ENCODE data around the gene TRPM4. TPM values are rescaled to one million over a fixed set of nuclear protein-coding genes. Genes with fewer than 3 reads are reported as not detected.
"Not testable (repeated sequence)": the region's sequence is repeated elsewhere in the genome, so short reads cannot be mapped to it uniquely, and the experiment has no call there.

Gene TRPM4
- total RNA-seq: 17.0 TPM
- long read RNA-seq, full-length matches to known transcripts: 6 of 42 reads
- long read RNA-seq, partial matches to known transcripts: 29 of 42 reads
- long read RNA-seq, other reads (novel, unspliced or antisense): 7 of 42 reads

- peak; percentile 94 for DNase-seq (ENCODE audit: low spot score)
Measured at GRCh38 chr19:49157445-49158224, at the start of gene TRPM4. TRPM4 (plus strand) TSS chr19:49157792; CDS start chr19:49157867, 75 bp downstream.

- DNase-seq (ENCODE audit: low spot score): no peak
Measured at GRCh38 chr19:49109051-49109450, 48.5 kb upstream of the TRPM4 start.

GRCh38 chr19:49109569-49110233, 47.9 kb upstream of the TRPM4 start:
- DNase-seq (ENCODE audit: low spot score): no peak

GRCh38 chr19:49110567-49110966, 47.0 kb upstream of the TRPM4 start:
- DNase-seq (ENCODE audit: low spot score): no peak

- DNase-seq (ENCODE audit: low spot score): no peak
Measured at GRCh38 chr19:49111218-49111998, 46.2 kb upstream of the TRPM4 start.

GRCh38 chr19:49113762-49114629, 43.6 kb upstream of the TRPM4 start, which contains the start of gene LIN7B:
LIN7B (plus strand) TSS chr19:49114370; CDS start chr19:49114405, 35 bp downstream.
- DNase-seq (ENCODE audit: low spot score): no peak

- DNase-seq (ENCODE audit: low spot score): no peak
Measured at GRCh38 chr19:49114630-49115363, 42.8 kb upstream of the TRPM4 start.

- DNase-seq (ENCODE audit: low spot score): no peak
Measured at GRCh38 chr19:49116544-49116943, 41.0 kb upstream of the TRPM4 start.

- DNase-seq (ENCODE audit: low spot score): no peak
Measured at GRCh38 chr19:49117677-49118564, 39.7 kb upstream of the TRPM4 start.

- DNase-seq (ENCODE audit: low spot score): peak; percentile 98
Measured at GRCh38 chr19:49118565-49119410, 38.8 kb upstream of the TRPM4 start, which contains the start of gene C19orf73. C19orf73 (minus strand) TSS chr19:49119143; CDS start chr19:49119022, 121 bp downstream.

- no peak for DNase-seq (ENCODE audit: low spot score)
Measured at GRCh38 chr19:49119411-49120324, 37.9 kb upstream of the TRPM4 start, which contains the start of gene PPFIA3. PPFIA3 (plus strand) TSS chr19:49119544; CDS start chr19:49127874, 8,330 bp downstream.

- DNase-seq (ENCODE audit: low spot score): no peak
Measured at GRCh38 chr19:49120325-49120683, 37.3 kb upstream of the TRPM4 start.

GRCh38 chr19:49120868-49121267, 36.7 kb upstream of the TRPM4 start:
- no peak for DNase-seq (ENCODE audit: low spot score)

- not testable (repeated sequence) for DNase-seq (ENCODE audit: low spot score)
Measured at GRCh38 chr19:49121841-49122240, 35.8 kb upstream of the TRPM4 start.

- DNase-seq (ENCODE audit: low spot score): not testable (repeated sequence)
Measured at GRCh38 chr19:49123285-49123684, 34.3 kb upstream of the TRPM4 start.

- DNase-seq (ENCODE audit: low spot score): no peak
Measured at GRCh38 chr19:49125025-49125731, 32.4 kb upstream of the TRPM4 start.

All from mesenteric fat pad (tissue), 1 donor.